LNCaP clone FGC (cell line): ENCODE measurements around the gene TSR3.

ENCODE experiments used
- DNase-seq: peaks from one replicate; pipeline ENCODE4 v3.0.0-alpha.2; 2011; ENCODE audit warnings: low read depth
- H3K4me3 ChIP-seq: 2 replicates; pipeline ENCODE4 v1.5.1; 2011; ENCODE audit warnings: mild to moderate bottlenecking, low read depth, low read length, control low read depth
- TF ChIP-seq, protein P1 (sequence below): IDR thresholded peaks from 2 replicates; pipeline ENCODE4 v1.5.1; 2012; ENCODE audit warnings: mild to moderate bottlenecking; ENCODE audit not compliant: control insufficient read depth, insufficient read depth; ENCODE audit errors: extremely low read depth

The TSR3 gene

DNA sequence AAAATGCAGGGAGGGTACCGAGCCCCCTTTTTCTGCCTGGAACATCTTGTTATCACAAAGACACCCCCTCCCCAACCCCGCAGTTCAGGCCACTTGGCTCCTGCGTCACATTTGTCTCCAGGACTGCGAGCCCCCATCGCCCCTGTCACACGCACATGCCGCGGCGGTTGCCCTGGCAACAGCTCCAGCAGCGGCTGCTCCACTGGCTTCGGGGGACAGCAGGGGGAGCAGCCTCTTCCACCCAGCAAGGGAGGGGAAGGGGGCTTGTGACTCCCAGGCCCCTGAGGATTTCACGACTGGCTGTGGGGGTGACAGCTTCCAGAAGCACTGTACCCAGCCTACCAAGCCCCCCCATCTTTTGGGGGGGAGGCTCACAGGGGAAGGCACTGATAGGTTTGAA is 15.7 kb downstream of the TSR3 start:
- TF ChIP-seq, protein P1, sequence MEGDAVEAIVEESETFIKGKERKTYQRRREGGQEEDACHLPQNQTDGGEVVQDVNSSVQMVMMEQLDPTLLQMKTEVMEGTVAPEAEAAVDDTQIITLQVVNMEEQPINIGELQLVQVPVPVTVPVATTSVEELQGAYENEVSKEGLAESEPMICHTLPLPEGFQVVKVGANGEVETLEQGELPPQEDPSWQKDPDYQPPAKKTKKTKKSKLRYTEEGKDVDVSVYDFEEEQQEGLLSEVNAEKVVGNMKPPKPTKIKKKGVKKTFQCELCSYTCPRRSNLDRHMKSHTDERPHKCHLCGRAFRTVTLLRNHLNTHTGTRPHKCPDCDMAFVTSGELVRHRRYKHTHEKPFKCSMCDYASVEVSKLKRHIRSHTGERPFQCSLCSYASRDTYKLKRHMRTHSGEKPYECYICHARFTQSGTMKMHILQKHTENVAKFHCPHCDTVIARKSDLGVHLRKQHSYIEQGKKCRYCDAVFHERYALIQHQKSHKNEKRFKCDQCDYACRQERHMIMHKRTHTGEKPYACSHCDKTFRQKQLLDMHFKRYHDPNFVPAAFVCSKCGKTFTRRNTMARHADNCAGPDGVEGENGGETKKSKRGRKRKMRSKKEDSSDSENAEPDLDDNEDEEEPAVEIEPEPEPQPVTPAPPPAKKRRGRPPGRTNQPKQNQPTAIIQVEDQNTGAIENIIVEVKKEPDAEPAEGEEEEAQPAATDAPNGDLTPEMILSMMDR = no peak
- DNase-seq = no peak
- no peak overlapping the region for H3K4me3 ChIP-seq

DNA sequence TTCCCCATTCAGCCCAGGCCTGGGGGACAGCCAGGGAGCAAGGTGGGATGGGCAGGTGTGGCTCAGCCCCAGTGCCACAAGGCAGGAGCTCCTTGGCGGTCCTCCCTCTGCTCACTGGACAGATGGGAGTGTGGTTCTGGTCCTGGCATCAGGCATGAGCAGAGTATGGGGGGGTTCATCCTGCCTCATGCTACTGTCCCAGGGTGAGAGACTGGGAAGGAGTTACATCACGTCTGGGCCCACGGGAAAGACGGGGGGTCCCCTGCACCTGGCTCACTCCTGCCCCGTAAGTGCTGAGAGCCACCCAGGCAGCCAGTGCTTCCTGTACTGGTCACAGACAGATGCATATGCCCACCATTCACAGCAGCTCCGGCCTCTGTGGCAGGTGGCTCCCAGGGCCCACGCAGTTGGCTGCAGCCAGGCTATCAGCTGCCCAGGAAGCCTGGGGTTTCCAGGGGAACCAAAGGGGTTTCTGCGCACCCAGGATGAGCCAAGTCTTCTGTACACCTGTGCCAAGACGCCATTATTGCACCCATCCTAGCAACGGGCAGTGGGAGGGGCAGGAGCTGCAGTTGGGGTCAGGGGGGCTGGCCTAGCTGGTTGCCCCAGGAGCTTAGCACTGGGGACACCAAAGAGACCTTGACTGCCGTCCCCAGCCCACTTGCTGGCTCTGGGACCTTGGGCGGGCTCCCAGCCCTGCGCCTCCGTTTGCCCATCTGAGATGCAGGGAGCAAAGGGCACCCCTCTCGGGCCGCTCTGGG is 16.3 kb downstream of the TSR3 start:
- DNase-seq = no peak
- TF ChIP-seq, protein P1 = no peak
- H3K4me3 ChIP-seq = no peak overlapping the region

DNA sequence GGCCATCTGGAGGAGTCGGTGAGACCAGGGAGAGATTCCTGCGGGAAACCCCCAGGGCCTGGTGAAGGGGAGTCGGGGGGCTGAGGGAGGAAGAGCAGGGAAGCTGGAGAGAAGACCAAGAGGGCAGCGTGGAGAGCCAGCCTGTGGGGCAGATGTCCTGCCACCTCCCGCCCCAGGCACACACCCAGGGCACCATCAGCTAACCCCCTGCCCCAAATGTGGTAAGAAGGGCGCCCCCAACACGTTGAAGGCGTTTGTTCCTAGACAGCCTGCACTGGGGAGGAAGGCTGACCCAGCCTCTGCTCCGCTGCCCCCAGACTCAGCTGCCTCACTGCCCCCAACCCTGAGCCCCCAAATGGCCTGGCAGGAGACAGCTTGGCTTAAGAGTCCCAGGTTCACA is 16.9 kb downstream of the TSR3 start:
- TF ChIP-seq, protein P1 = no peak
- DNase-seq = no peak
- no peak overlapping the region for H3K4me3 ChIP-seq

DNA sequence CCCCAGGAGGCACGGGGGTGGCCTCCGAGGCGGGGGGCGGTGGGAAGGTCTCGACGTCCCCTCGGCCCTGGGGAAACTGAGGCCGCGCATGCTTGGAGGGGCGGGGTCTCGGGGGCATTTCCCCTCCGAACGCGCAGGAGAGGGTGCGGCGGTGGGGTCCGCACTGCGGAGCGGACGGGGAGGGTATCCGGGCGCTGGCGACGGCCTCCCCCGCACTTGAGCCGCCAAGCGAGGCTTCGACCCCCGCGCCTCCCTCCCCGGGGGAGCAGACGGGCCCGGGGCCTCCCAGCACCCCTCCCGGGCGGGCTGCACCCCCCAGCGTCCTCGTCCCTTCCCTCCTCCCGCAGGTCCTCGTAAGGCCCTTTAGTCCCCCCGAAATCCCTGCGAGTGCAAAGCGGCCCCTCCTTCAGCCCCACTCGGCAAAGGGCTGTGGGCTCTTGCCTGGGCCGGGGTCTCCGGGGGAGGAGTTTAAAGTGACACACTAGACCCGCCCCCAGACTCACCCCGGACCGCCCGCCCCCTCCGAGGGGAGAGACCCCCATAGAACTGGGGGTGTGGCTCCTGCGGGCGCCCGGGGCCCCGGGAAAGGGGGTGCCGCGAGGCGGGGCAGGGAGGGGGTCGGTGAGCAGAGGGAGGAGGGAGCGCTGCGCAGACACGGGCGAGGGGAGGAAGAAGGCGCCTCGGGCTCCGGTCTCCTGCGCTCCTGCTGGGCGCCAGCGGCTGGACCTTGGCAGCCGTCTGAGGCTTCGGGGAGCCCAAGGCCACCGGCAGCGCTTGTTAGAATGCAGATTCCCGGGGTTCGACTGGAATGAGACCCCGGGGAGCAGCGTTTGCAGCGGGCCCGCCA is 17.6 kb downstream of the TSR3 start:
- peak overlapping the region; percentile 49 for H3K4me3 ChIP-seq
- DNase-seq = no peak
- TF ChIP-seq, protein P1 = no peak

DNA sequence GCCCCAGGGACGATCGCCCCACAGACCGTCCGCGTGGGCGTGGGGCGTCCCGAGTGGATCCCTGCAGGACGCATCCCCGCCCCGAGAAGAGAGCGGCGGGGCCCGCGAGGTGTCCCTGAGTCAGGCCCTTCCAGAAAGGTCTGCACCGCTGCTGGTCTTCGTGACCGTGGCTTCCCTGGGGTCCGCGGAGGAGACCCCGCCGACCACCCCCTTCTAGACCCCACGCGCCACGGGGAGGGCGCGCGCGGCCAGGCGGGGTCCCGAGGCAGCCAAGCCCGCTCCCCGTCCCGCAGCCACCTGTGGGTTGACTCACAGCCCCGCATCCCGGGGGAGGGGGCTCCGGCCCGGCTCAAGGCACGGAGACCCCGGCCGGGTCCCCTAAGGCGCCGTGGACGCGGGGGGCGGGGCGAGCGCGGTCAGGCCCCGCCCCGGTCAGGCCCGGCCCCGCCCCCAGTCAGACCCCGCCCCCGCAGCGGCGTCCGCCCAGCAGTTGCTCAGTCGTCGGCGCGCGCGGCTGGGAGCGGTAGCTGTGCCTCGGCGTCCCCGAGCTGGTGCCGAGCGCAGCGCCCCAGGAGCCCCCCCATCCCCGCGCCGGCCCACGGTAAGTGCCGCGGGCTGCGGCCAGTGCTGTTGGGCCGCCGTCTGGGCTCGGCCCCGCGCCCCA is 18.4 kb downstream of the TSR3 start, which contains the start of gene BAIAP3:
BAIAP3 (plus strand) TSS at position 497 of the 664 bp plus-strand sequence. CDS start 4,905 bp downstream, outside the sequence.
- peak within 1 kb of the TSS; percentile 49 for H3K4me3 ChIP-seq
- TF ChIP-seq, protein P1 = no peak
- DNase-seq = no peak

DNA sequence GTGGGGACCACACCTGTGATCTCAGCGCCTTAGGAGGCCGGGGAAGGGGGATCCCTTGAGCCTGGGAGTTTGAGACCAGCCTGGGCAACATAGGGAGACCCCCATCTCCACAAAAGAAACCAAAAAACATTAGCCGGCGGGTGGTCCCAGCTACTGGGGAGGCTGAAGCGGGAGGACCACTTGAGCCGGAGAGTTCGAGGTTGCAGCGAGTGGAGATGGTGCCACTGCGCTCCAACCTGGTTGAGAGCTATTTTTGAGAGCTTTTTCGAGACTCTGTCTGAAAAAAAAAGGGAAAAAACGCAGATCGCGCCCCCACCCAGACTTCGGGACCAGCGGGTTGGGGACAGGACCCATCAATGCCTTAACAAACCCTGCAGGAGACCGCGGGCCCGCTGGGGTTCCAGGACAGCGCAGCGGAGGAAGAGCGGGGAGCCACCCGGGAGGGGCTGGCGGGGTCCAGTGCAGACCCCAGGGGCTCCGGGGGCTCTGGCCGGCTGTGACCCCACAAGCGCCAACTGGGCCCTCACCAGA is 19.0 kb downstream of the TSR3 start:
- TF ChIP-seq, protein P1 = no peak
- no peak for DNase-seq
- peak overlapping the region; percentile 49 for H3K4me3 ChIP-seq
